ENCODE data around the gene LYPD6.
"Not testable (repeated sequence)": the region's sequence is repeated elsewhere in the genome, so short reads cannot be mapped to it uniquely, and the experiment has no call there.

The LYPD6 gene

GRCh38 chr2:149456285-149456684 is 125.9 kb downstream of the LYPD6 start:
- DNase-seq (ENCODE audit: low read depth) = no peak

GRCh38 chr2:149458502-149458901 is 128.1 kb downstream of the LYPD6 start:
- DNase-seq (ENCODE audit: low read depth) = no peak

GRCh38 chr2:149463328-149464002 is 133.1 kb downstream of the LYPD6 start:
- DNase-seq (ENCODE audit: low read depth) = no peak

- no peak for DNase-seq (ENCODE audit: low read depth)
These were observed 134.0 kb downstream of the LYPD6 start for GRCh38 chr2:149464396-149464795.

- no peak for DNase-seq (ENCODE audit: low read depth)
These were observed 135.5 kb downstream of the LYPD6 start for GRCh38 chr2:149465873-149466272.

GRCh38 chr2:149466635-149467034 is 136.2 kb downstream of the LYPD6 start:
- DNase-seq (ENCODE audit: low read depth) = no peak

- DNase-seq (ENCODE audit: low read depth) = no peak
These were observed 137.0 kb downstream of the LYPD6 start for GRCh38 chr2:149467436-149467835.

GRCh38 chr2:149468636-149469035 is 138.2 kb downstream of the LYPD6 start:
- DNase-seq (ENCODE audit: low read depth) = no peak

GRCh38 chr2:149470046-149470445 is 139.7 kb downstream of the LYPD6 start:
- no peak for DNase-seq (ENCODE audit: low read depth)

- no peak for DNase-seq (ENCODE audit: low read depth)
These were observed 142.0 kb downstream of the LYPD6 start for GRCh38 chr2:149472413-149472812.

GRCh38 chr2:149473068-149473467 is 142.7 kb downstream of the LYPD6 start:
- DNase-seq (ENCODE audit: low read depth) = no peak

- DNase-seq (ENCODE audit: low read depth) = no peak
These were observed 143.1 kb downstream of the LYPD6 start for GRCh38 chr2:149473521-149473920.

GRCh38 chr2:149483004-149483605 is 152.7 kb downstream of the LYPD6 start:
- no peak for DNase-seq (ENCODE audit: low read depth)

GRCh38 chr2:149486664-149487063 is 156.3 kb downstream of the LYPD6 start:
- no peak for DNase-seq (ENCODE audit: low read depth)

- DNase-seq (ENCODE audit: low read depth) = no peak
These were observed 156.8 kb downstream of the LYPD6 start for GRCh38 chr2:149487189-149487588.

GRCh38 chr2:149488706-149489440 is 158.5 kb downstream of the LYPD6 start:
- DNase-seq (ENCODE audit: low read depth) = no peak

- no peak for DNase-seq (ENCODE audit: low read depth)
These were observed 159.1 kb downstream of the LYPD6 start for GRCh38 chr2:149489452-149489851.

GRCh38 chr2:149490296-149490695 is 159.9 kb downstream of the LYPD6 start:
- no peak for DNase-seq (ENCODE audit: low read depth)

GRCh38 chr2:149492923-149493322 is 162.5 kb downstream of the LYPD6 start:
- no peak for DNase-seq (ENCODE audit: low read depth)

- DNase-seq (ENCODE audit: low read depth) = not testable (repeated sequence)
These were observed 168.8 kb downstream of the LYPD6 start for GRCh38 chr2:149499204-149499603.

- not testable (repeated sequence) for DNase-seq (ENCODE audit: low read depth)
These were observed 176.4 kb downstream of the LYPD6 start for GRCh38 chr2:149506808-149507207.

GRCh38 chr2:149507974-149508373 is 177.6 kb downstream of the LYPD6 start:
- no peak for DNase-seq (ENCODE audit: low read depth)

GRCh38 chr2:149513461-149513860 is 183.1 kb downstream of the LYPD6 start:
- DNase-seq (ENCODE audit: low read depth) = no peak

Data from stimulated activated CD4-positive, alpha-beta T cell treated with anti-CD3 and anti-CD28 coated beads, Interleukin-2, amount 100 ng/mL, for 4 hours (primary cell).